ENCODE data around the gene HLA-B.

DNA sequence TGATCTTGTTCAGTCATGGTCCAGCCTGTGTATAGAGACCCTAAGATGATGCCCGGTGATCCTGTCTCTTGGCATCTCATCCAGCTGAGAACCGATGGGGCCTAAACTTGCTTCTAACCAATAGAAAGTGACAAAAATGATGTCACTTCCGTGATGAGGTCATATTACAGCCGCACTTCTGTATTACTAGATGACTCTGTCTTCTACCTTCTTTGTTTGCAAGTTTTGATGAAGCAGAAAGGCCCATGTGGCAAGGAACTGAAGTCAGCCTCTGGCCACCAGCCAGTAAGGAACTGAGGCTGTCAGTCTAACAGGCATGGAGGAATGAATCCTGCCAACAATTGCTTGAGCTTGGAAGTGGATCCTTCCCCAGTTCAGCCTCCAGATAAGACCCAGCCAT is 52.3 kb downstream of the HLA-B start:
- TF ChIP-seq, protein P1, sequence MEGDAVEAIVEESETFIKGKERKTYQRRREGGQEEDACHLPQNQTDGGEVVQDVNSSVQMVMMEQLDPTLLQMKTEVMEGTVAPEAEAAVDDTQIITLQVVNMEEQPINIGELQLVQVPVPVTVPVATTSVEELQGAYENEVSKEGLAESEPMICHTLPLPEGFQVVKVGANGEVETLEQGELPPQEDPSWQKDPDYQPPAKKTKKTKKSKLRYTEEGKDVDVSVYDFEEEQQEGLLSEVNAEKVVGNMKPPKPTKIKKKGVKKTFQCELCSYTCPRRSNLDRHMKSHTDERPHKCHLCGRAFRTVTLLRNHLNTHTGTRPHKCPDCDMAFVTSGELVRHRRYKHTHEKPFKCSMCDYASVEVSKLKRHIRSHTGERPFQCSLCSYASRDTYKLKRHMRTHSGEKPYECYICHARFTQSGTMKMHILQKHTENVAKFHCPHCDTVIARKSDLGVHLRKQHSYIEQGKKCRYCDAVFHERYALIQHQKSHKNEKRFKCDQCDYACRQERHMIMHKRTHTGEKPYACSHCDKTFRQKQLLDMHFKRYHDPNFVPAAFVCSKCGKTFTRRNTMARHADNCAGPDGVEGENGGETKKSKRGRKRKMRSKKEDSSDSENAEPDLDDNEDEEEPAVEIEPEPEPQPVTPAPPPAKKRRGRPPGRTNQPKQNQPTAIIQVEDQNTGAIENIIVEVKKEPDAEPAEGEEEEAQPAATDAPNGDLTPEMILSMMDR (IDR thresholded peaks at IDR 0.05; ENCODE audit: insufficient read depth, low read length): no peak
- no peak for TF ChIP-seq POLR2AphosphoS5 (IDR thresholded peaks at IDR 0.05; ENCODE audit: low read depth)
- TF ChIP-seq, protein P2, sequence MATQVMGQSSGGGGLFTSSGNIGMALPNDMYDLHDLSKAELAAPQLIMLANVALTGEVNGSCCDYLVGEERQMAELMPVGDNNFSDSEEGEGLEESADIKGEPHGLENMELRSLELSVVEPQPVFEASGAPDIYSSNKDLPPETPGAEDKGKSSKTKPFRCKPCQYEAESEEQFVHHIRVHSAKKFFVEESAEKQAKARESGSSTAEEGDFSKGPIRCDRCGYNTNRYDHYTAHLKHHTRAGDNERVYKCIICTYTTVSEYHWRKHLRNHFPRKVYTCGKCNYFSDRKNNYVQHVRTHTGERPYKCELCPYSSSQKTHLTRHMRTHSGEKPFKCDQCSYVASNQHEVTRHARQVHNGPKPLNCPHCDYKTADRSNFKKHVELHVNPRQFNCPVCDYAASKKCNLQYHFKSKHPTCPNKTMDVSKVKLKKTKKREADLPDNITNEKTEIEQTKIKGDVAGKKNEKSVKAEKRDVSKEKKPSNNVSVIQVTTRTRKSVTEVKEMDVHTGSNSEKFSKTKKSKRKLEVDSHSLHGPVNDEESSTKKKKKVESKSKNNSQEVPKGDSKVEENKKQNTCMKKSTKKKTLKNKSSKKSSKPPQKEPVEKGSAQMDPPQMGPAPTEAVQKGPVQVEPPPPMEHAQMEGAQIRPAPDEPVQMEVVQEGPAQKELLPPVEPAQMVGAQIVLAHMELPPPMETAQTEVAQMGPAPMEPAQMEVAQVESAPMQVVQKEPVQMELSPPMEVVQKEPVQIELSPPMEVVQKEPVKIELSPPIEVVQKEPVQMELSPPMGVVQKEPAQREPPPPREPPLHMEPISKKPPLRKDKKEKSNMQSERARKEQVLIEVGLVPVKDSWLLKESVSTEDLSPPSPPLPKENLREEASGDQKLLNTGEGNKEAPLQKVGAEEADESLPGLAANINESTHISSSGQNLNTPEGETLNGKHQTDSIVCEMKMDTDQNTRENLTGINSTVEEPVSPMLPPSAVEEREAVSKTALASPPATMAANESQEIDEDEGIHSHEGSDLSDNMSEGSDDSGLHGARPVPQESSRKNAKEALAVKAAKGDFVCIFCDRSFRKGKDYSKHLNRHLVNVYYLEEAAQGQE (IDR thresholded peaks at IDR 0.05; ENCODE audit: insufficient replicate concordance, low read depth): no peak
- no peak for TF ChIP-seq SPI1 (IDR thresholded peaks at IDR 0.05; ENCODE audit: borderline replicate concordance, low read depth)
- TF ChIP-seq GABPA (IDR thresholded peaks at IDR 0.05; ENCODE audit: low read depth): no peak
